Skeletal muscle tissue (tissue), 4 donors: Measurements from ENCODE around the gene ITPK1. TPM values are rescaled to one million over a fixed set of nuclear protein-coding genes. Genes with fewer than 3 reads are reported as not detected.

Experiments
- H3K27ac ChIP-seq: one replicate; pipeline ENCODE4 v1.7.0; 2013; ENCODE audit warnings: mild to moderate bottlenecking, low read depth, low read length, inconsistent platforms
- H3K27me3 ChIP-seq, 3 donors: one replicate each; pipeline ENCODE4 v1.7.0; 2013; ENCODE audit warnings: low read length in 3 of 3; ENCODE audit not compliant: control insufficient read depth in 3 of 3, insufficient read depth in 3 of 3
- H3K36me3 ChIP-seq, 3 donors: one replicate each; pipeline ENCODE4 v1.7.0; 2013; ENCODE audit warnings: low read length in 3 of 3; ENCODE audit not compliant: control insufficient read depth in 3 of 3, insufficient read depth in 3 of 3
- H3K4me1 ChIP-seq, 3 donors: one replicate each; pipeline ENCODE4 v1.7.0; 2013; ENCODE audit warnings: low read length in 3 of 3, mild to moderate bottlenecking in 3 of 3; ENCODE audit not compliant: control insufficient read depth in 3 of 3, insufficient read depth in 3 of 3
- H3K4me3 ChIP-seq, 3 donors: one replicate each; pipeline ENCODE4 v1.7.0; 2013; ENCODE audit warnings: low read length in 3 of 3
- H3K9ac ChIP-seq, 3 donors: one replicate each; pipeline ENCODE4 v1.7.0; 2013; ENCODE audit warnings: low read length in 3 of 3, mild to moderate bottlenecking in 3 of 3, moderate library complexity in 2 of 3, low read depth in 1 of 3
- H3K9me3 ChIP-seq, 3 donors: one replicate each; pipeline ENCODE4 v1.7.0; 2013; ENCODE audit warnings: low read length in 3 of 3; ENCODE audit not compliant: control insufficient read depth in 3 of 3
- total RNA-seq: library from RNA; depleted of rRNA; stranded (reverse); fragments of >200 nt; gene quantifications from one replicate; pipeline ENCODE4 v1.2.3, GENCODE V29; 2014
- donor health status: Osteomylitis.

The ITPK1 gene
- total RNA-seq, 1 donor from 2014 or later = 4.7 TPM

DNA sequence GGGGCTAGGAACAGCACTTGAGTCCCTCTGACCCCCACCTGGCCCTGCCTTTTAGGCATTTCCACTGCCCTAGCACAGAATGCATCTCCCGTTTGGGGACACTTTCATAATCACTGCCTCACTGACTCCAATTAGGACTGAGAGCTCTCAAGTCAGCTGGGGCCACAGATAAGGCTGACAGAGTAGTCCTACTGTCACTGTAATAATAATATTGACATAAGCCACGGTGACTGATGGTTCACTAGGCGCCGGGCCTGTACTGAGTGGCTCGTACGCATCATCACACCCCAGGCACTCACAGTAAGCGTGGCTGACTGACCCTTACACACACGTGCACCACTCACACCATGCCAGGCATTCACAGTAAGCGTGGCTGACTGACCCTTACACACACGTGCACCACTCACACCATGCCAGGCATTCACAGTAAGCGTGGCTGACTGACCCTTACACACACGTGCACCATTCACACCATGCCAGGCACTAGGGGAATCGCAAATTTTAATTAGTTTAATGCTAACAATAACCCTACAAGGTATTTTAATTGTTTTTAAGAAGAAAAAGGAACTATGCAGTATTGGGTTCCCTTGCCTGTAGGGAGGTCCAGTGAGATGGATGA, 105.1 kb downstream of the ITPK1 start:
- H3K36me3 ChIP-seq = no peaks in the 10 kb centered on the region
- H3K4me1 ChIP-seq = peaks cover 69 to 98% (median 87%) of the 10 kb centered on the region in 3 donors
- peak overlapping the region in 1 of 3 donors; percentile 2 for H3K9ac ChIP-seq
- no peak overlapping the region for H3K27ac ChIP-seq
- H3K4me3 ChIP-seq = no peak overlapping the region
- H3K9me3 ChIP-seq = no peaks in the 10 kb centered on the region
- H3K27me3 ChIP-seq = no peaks in the 10 kb centered on the region

DNA sequence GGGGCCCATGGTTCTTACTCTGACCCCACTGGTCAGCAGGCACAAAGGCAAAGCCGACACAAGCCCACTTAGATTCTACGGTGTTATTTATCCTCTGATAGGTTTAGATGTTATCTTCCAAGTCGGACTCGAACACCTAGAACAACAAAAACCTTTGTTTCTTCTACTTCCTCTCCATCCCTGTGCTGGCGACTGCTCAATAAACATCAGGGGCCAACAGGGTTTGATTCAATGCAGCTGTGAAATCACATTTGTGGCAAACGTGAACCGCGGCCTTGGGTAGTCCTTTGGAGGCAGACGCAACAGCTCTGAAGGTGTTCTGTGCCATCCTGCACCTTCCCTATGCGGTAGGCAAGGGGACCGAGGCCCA, 105.6 kb downstream of the ITPK1 start:
- Histone ChIP-seq H3K9me3 (no peaks in the 10 kb centered on the region), H3K9ac (peak overlapping the region in 1 of 3 donors; percentile 2), H3K27me3 (no peaks in the 10 kb centered on the region), H3K4me1 (peaks cover 69 to 98% (median 83%) of the 10 kb centered on the region in 3 donors), H3K27ac (no peak overlapping the region), H3K4me3 (no peak overlapping the region), H3K36me3 (no peaks in the 10 kb centered on the region)

DNA sequence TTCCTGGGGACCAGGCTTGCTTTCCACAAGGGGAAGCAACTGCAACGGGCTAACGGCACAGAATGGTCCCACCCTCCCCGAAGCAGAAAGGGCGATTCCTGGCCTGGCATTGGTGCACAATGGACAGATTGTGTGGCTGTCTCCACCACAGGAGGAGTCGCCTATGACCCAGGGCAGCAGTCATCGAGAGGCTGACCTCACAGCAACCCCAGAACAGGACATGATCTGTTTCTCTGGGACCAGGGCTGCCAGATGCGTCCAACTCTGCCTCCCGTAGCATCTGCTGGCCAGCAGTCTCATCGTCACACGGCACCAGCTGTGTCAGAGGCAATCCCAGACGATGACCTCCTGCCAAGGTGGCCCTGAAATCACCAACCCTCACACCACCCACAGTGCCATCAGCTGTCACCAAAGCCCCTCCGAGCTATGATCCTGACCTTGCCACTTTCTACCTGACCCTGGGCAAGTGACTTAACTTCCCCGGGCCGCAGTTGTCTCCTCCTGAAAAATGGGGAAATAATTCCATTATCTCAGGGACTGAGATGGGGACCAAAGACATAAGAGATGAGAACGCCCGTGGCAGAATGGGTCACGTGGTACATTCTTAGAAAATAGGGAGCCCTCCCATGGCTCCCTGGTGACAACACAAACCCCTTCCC, 106.1 kb downstream of the ITPK1 start:
- Histone ChIP-seq H3K27ac (no peak overlapping the region), H3K4me1 (peaks cover 69 to 93% (median 78%) of the 10 kb centered on the region in 3 donors), H3K36me3 (no peaks in the 10 kb centered on the region), H3K9ac (peak overlapping the region in 1 of 3 donors; percentile 50), H3K4me3 (no peak overlapping the region), H3K9me3 (no peaks in the 10 kb centered on the region), H3K27me3 (no peaks in the 10 kb centered on the region)

DNA sequence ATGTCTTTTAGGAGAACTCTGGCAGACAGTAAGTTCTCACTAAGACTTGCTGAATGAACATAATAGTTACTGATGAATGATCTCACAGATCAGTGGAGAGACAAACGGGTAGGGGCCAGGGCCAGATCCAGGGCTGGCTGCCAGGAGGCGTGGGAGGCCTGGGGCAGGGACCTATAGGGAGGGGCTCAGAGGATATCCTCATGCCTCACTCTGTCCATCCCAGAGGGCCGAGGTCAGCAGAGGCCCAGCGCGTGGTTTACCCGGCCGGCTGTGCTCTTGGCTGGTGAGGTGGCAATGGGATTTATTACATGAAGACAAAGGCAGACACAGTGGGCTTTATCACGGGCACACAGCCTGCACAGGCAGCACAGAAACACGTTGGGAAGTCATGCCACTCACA, 107.3 kb downstream of the ITPK1 start:
- H3K9ac ChIP-seq = peak overlapping the region in 1 of 3 donors; percentile 51
- H3K4me1 ChIP-seq = peaks cover 62 to 81% (median 69%) of the 10 kb centered on the region in 3 donors
- no peak overlapping the region for H3K27ac ChIP-seq
- no peaks in the 10 kb centered on the region for H3K9me3 ChIP-seq
- no peak overlapping the region for H3K4me3 ChIP-seq
- no peaks in the 10 kb centered on the region for H3K36me3 ChIP-seq
- H3K27me3 ChIP-seq = no peaks in the 10 kb centered on the region

DNA sequence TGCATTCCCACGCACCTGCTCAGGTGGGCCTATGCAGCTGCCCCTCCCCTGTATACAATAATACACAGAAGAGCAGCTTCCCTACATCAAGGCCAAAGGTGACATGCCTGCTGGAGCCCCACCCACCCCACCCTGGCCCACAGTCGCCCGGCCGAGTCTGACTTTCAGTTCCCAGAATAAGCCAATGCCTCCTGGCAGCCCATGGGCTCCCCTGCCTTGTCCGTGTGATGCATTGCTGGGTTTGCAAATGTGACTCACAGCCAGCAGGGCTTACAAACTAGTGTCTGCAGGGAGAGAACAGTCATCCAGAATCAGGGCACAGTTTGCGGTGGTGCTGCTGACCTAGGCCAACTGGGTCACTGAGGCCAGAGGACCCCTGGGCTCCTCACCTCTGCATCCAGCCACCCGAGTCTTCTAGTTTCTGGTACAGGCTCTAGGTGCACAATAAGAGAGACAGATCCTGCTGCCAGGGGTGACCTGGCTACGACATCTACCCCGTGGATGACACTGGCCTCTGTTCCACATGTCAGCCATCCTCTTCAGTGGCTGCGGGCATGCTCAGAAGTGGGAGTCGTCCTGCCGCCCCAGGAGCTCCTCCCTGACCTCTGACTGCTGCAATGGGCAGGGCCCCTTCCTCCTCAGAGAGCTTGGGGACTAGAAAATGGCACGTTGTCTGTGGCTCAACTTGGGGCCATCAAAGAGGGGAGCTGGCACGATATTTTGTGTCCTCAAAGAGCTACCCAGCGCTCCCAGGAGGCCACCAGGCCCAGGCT, 108.3 kb downstream of the ITPK1 start:
- Histone ChIP-seq H3K4me3 (peak overlapping the region in 1 of 3 donors; percentile 13), H3K4me1 (peaks cover 53 to 71% (median 59%) of the 10 kb centered on the region in 3 donors), H3K9ac (peak overlapping the region in 2 of 3 donors; percentile 40 to 51), H3K27ac (no peak overlapping the region), H3K27me3 (no peaks in the 10 kb centered on the region), H3K9me3 (no peaks in the 10 kb centered on the region), H3K36me3 (no peaks in the 10 kb centered on the region)

DNA sequence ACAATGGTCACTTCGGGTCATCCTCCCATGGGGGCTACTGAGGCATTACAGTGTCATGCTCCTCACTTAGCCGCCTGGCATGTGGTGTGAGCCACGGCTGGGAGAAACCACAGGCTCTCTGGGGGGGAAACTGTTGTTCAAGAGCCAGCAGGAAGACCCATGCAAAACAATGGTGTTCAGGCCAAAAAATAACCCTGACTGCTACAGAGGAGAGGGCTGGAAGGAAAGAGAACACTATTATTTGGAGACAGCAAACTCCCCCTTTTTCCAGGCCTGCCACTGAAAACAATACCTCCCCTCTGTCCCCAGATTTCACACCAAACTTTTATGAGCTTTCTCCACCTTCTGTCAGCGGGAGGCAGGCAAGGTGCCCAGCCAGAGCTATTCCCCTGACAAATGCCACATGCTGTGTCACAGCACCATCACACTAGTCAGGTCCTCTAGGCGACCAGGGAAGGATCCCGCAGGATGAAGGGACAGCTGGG, 109.1 kb downstream of the ITPK1 start:
- Histone ChIP-seq H3K36me3 (no peaks in the 10 kb centered on the region), H3K27me3 (no peaks in the 10 kb centered on the region), H3K9ac (peak overlapping the region in 2 of 3 donors; percentile 25 to 32), H3K9me3 (no peaks in the 10 kb centered on the region), H3K27ac (no peak overlapping the region), H3K4me3 (peak overlapping the region in 1 of 3 donors; percentile 6), H3K4me1 (peaks cover 46 to 63% (median 51%) of the 10 kb centered on the region in 3 donors)

DNA sequence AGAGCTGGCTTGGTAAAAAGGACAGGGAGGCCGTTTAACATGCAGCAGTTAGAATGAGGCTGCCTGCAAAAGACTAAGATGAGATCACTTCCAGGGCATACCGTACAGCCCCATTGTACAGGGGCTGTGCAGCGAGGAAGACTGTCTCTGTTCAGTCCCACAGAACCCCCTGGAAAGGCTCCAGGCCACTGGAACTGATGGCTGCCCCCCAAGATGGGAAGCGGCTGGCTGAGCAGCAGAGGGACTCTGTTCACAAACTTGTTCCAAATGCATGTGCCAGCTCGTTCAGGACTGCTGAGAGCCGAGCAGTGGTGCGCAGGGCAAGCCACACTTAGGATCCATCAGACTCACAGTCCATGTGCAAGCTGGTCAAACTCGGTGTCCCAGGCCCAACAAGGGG, 109.9 kb downstream of the ITPK1 start:
- H3K4me3 ChIP-seq = no peak overlapping the region
- H3K4me1 ChIP-seq = peaks cover 38 to 56% (median 43%) of the 10 kb centered on the region in 3 donors
- no peak overlapping the region for H3K9ac ChIP-seq
- no peaks in the 10 kb centered on the region for H3K27me3 ChIP-seq
- H3K27ac ChIP-seq = no peak overlapping the region
- H3K36me3 ChIP-seq = no peaks in the 10 kb centered on the region
- H3K9me3 ChIP-seq = no peaks in the 10 kb centered on the region

DNA sequence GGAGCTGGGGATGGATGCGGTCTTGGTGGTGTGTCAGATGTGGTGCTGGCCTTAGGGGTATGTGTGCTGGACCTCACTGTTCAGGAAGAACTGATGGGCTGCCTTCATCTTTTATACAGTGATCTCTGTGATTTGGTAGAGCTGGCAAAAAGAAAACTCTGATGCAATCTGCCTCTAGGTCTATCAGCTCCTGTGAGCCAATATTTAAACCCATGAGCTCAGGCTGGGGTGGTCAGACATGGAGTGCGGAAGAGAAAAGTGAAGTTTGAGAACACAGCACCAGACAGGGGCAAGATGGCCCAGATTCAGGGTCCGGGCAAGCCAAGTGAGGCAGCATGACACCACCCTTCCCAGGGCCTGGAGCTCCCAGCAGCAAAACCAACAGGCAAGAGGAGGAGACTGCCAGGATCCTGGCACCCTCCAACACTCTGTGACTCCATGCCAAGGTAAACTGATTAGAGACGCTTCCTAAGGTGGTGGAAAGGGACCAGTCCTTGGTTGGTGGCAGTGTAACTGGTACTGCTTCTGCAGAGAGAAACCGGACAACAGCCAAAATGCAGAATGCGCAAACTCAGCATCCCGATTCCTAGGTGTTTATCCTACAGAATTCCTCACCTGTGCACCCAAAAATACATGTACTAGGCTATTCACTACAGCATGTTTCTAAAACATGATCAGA, 110.5 kb downstream of the ITPK1 start:
- Histone ChIP-seq H3K27ac (no peak overlapping the region), H3K27me3 (no peaks in the 10 kb centered on the region), H3K4me1 (peaks cover 35 to 50% (median 38%) of the 10 kb centered on the region in 3 donors), H3K4me3 (no peak overlapping the region), H3K36me3 (no peaks in the 10 kb centered on the region), H3K9me3 (no peaks in the 10 kb centered on the region), H3K9ac (no peak overlapping the region)

DNA sequence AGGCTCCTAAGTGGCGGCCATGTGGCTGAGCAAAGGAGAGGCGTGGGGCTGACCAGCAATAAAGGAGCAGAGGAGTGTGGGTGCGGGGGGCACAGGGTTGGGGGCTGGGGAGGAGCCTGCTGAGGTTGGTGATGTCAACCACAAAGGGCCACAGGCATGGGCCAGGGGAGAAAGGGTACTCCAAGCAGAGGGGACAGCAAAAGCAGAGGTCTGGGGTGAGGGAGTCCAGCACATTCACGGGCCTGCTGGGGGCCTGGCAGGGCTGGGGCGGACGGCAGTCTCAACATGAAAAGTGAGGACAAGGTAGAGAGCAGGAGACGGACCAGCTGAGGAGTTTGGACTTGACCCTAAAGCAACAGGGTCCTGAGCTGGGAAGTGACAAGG, 111.0 kb downstream of the ITPK1 start:
- Histone ChIP-seq H3K4me3 (no peak overlapping the region), H3K4me1 (peaks cover 29 to 44% (median 33%) of the 10 kb centered on the region in 3 donors), H3K27ac (no peak overlapping the region), H3K9me3 (no peaks in the 10 kb centered on the region), H3K9ac (no peak overlapping the region), H3K36me3 (no peaks in the 10 kb centered on the region), H3K27me3 (no peaks in the 10 kb centered on the region)
